Vein endothelial cell (primary cell): ENCODE results near the gene CDC42EP4. TPM values are rescaled to one million over a fixed set of nuclear protein-coding genes. Genes with fewer than 3 reads are reported as not detected.

ENCODE experiments used
- total RNA-seq: library from RNA; depleted of rRNA; stranded (reverse); fragments of >200 nt; gene quantifications from 2 replicates; pipeline ENCODE4 v1.2.3, GENCODE V29; 2012

CDC42EP4 gene, protein sequence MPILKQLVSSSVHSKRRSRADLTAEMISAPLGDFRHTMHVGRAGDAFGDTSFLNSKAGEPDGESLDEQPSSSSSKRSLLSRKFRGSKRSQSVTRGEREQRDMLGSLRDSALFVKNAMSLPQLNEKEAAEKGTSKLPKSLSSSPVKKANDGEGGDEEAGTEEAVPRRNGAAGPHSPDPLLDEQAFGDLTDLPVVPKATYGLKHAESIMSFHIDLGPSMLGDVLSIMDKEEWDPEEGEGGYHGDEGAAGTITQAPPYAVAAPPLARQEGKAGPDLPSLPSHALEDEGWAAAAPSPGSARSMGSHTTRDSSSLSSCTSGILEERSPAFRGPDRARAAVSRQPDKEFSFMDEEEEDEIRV
- 15.0 and 16.6 TPM in 2 replicates for total RNA-seq

DNA sequence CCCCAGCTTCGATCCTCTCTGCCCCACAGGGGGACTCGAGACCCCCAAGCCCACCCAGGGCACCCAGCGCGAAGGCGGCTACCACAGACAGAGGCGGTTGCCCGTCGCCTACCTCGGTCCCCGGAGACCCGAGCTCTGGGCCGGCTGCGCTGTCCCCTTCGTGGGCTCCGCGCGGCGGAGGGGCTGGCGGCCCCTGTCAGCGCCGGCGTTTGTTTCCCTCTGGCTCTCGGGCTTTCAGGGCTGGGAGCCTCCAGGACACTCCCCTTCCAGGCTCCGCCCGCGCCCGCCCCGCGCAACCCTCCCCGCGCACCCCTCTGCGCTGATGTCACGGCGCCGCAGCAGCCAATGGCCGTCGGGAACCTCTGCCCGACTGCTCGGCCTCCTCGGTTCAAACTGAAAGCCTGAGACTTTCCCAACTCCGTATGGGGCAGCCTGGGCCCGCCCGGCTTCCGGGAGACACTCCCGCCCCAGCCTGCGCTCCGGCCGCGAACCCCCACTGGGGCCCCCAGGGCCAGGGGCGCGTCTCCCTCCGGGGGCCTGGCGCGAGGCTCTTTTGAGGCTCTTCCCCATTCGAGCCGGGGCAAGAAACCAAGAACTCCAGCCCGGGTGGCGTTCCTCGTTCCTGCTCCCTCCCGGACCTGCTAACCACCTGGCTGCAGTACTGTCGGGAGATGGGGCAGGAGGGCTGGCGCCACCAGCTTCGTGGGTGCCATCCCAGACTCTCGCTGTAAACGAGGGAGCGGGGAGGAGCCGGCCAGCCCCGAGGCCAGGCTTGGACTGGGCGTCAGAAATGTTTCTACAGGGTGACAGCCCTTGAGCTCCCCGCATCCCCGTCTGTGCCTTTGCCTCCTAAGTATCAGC lies at the start of gene CDC42EP4:
Gene CDC42EP4, minus strand, starts transcription at position 221 of the 861 bp plus-strand sequence. CDS start 25,501 bp downstream, outside the sequence.

DNA sequence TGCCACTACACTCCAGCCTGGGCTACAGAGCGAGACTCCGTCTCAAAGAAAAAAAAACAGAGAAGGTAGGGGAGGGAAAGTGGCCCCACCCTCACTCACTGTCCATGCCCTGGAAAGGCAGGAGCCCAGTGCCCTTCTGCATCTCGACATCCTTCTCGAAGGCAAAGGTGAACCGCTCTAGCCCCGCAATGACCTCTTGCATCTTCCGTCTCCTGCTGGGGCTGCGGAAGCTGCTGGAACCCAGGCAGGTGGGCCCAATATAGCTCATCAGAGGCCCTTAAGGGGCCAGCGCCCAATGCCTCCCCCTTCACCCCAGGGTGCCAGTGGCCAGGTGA lies 50.2 kb downstream of the CDC42EP4 start, which contains the start of gene CPSF4L:
Gene CPSF4L, minus strand, starts transcription at position 264 of the 335 bp plus-strand sequence. Its CDS starts 62 bp downstream, at position 202.

Other genes starting within 250 kb of the CDC42EP4 start
- gene SLC39A11, start 219.3 kb downstream of the CDC42EP4 start, total RNA-seq: 8.2 and 11.4 TPM in 2 replicates
- gene SSTR2, start 147.0 kb downstream of the CDC42EP4 start, total RNA-seq: under 0.01 TPM in 1 of 2 replicates, not detected in the other
- 25.5 and 27.8 TPM in 2 replicates for gene COG1, start 118.9 kb downstream of the CDC42EP4 start, total RNA-seq
- gene CPSF4L, start 50.1 kb downstream of the CDC42EP4 start, total RNA-seq: not detected in 2 replicates